GM19372 (cell line): Measurements from ENCODE around the gene GALE.
"Not testable (repeated sequence)": the region's sequence is repeated elsewhere in the genome, so short reads cannot be mapped to it uniquely, and the experiment has no call there.

Experiments
- ATAC-seq: cut with Tn5 transposase; IDR thresholded peaks from one replicate; pipeline ENCODE4 v1.9.1; 2021; ENCODE audit warnings: mild to moderate bottlenecking, low read depth, moderate library complexity; ENCODE audit not compliant: unreplicated experiment

GALE gene

GRCh38 chr1:23793861-23794731 is 6.5 kb downstream of the GALE start:
- ATAC-seq, result no peak

- no peak for ATAC-seq
These were observed 7.4 kb downstream of the GALE start for GRCh38 chr1:23793018-23793781.

- no peak for ATAC-seq
These were observed 8.2 kb downstream of the GALE start for GRCh38 chr1:23792151-23792945.

- no peak for ATAC-seq
These were observed 9.0 kb downstream of the GALE start for GRCh38 chr1:23791516-23792047.

GRCh38 chr1:23790696-23791515 is 9.6 kb downstream of the GALE start, which contains the start of gene LYPLA2:
Gene LYPLA2 (plus strand): TSS chr1:23791145. CDS start chr1:23792683, 1,538 bp downstream.
- ATAC-seq, result peak; percentile 85

GRCh38 chr1:23788695-23789094 is 11.9 kb downstream of the GALE start:
- ATAC-seq, result no peak

GRCh38 chr1:23787701-23788100 is 12.9 kb downstream of the GALE start:
- ATAC-seq, result no peak

- no peak for ATAC-seq
These were observed 15.7 kb downstream of the GALE start for GRCh38 chr1:23784846-23785245.

- not testable (repeated sequence) for ATAC-seq
These were observed 17.4 kb downstream of the GALE start for GRCh38 chr1:23783141-23783540.

- no peak for ATAC-seq
These were observed 20.7 kb downstream of the GALE start for GRCh38 chr1:23779826-23780371.

GRCh38 chr1:23777979-23778814 is 22.4 kb downstream of the GALE start, which contains the start of gene PITHD1:
Gene PITHD1 (plus strand): TSS chr1:23778418. CDS start chr1:23778516, 98 bp downstream.
- ATAC-seq, result peak; percentile 83

- no peak for ATAC-seq
These were observed 24.3 kb downstream of the GALE start for GRCh38 chr1:23776217-23776616.

- ATAC-seq, result no peak
These were observed 26.2 kb downstream of the GALE start for GRCh38 chr1:23774174-23774880.

- no peak for ATAC-seq
These were observed 27.7 kb downstream of the GALE start for GRCh38 chr1:23772854-23773242.

- no peak for ATAC-seq
These were observed 28.3 kb downstream of the GALE start for GRCh38 chr1:23772049-23772853.

GRCh38 chr1:23768733-23769132 is 31.8 kb downstream of the GALE start:
- ATAC-seq, result no peak

- ATAC-seq, result no peak
These were observed 37.4 kb downstream of the GALE start for GRCh38 chr1:23763041-23763577.
